Dermis blood vessel endothelial cell (primary cell): ENCODE data around the gene PTPRN2. TPM values are rescaled to one million over a fixed set of nuclear protein-coding genes. Genes with fewer than 3 reads are reported as not detected.
"Not testable (repeated sequence)": the region's sequence is repeated elsewhere in the genome, so short reads cannot be mapped to it uniquely, and the experiment has no call there.

Experiments used
- DNase-seq: peaks from one replicate; pipeline ENCODE4 v3.0.0; 2010
- total RNA-seq: library from RNA; depleted of rRNA; stranded (reverse); fragments of >200 nt; gene quantifications from 2 replicates; pipeline ENCODE4 v1.2.3, GENCODE V29; 2014

Gene PTPRN2
- total RNA-seq, 1 donor from 2014 or later: 2.2 TPM

- DNase-seq: no peak
Observed at GRCh38 chr7:157577796-157578339, 1009.8 kb downstream of the PTPRN2 start.

GRCh38 chr7:157577061-157577460, 1010.6 kb downstream of the PTPRN2 start:
- DNase-seq: no peak

GRCh38 chr7:157576415-157576814, 1011.2 kb downstream of the PTPRN2 start:
- peak; percentile 31 for DNase-seq

- DNase-seq: no peak
Observed at GRCh38 chr7:157575777-157576176, 1011.8 kb downstream of the PTPRN2 start.

- no peak for DNase-seq
Observed at GRCh38 chr7:157574914-157575586, 1012.6 kb downstream of the PTPRN2 start.

GRCh38 chr7:157574120-157574825, 1013.4 kb downstream of the PTPRN2 start:
- DNase-seq: no peak

GRCh38 chr7:157573244-157573643, 1014.4 kb downstream of the PTPRN2 start:
- no peak for DNase-seq

GRCh38 chr7:157572622-157573021, 1015.0 kb downstream of the PTPRN2 start:
- no peak for DNase-seq

GRCh38 chr7:157570531-157571200, 1017.0 kb downstream of the PTPRN2 start:
- DNase-seq: no peak

GRCh38 chr7:157569967-157570366, 1017.7 kb downstream of the PTPRN2 start:
- DNase-seq: no peak

- peak; percentile 61 for DNase-seq
Observed at GRCh38 chr7:157568770-157569584, 1018.6 kb downstream of the PTPRN2 start.

GRCh38 chr7:157568106-157568769, 1019.4 kb downstream of the PTPRN2 start:
- DNase-seq: no peak

- DNase-seq: no peak
Observed at GRCh38 chr7:157567666-157568065, 1020.0 kb downstream of the PTPRN2 start.

GRCh38 chr7:157566631-157567006, 1021.0 kb downstream of the PTPRN2 start:
- no peak for DNase-seq

- DNase-seq: no peak
Observed at GRCh38 chr7:157565981-157566630, 1021.5 kb downstream of the PTPRN2 start.

GRCh38 chr7:157565201-157565626, 1022.4 kb downstream of the PTPRN2 start:
- DNase-seq: peak; percentile 82

- peak; percentile 89 for DNase-seq
Observed at GRCh38 chr7:157564517-157565177, 1023.0 kb downstream of the PTPRN2 start.

- DNase-seq: not testable (repeated sequence)
Observed at GRCh38 chr7:157563467-157564135, 1024.0 kb downstream of the PTPRN2 start.

- not testable (repeated sequence) for DNase-seq
Observed at GRCh38 chr7:157562522-157563398, 1024.9 kb downstream of the PTPRN2 start.
